Ovary (tissue), 9 donors: ENCODE data around the gene SNX21. TPM values are rescaled to one million over a fixed set of nuclear protein-coding genes. Genes with fewer than 3 reads are reported as not detected.

Experiments
- DNase-seq, 5 donors: peaks; one replicate each; pipeline ENCODE4 v3.0.0-alpha.2; 2019 to 2020
- H3K27ac ChIP-seq, 2 donors: fragments of 200-600 bp; one replicate each; pipeline versions ENCODE4 v1.5.1 to v1.8.0; 2019 to 2022
- H3K27me3 ChIP-seq: fragments of 200-600 bp; one replicate; pipeline ENCODE4 v1.8.0; 2022
- H3K36me3 ChIP-seq: fragments of 200-600 bp; sonication (generic); one replicate; pipeline ENCODE4 v1.5.1; 2019
- H3K4me1 ChIP-seq: one replicate; pipeline ENCODE4 v1.8.1; 2013; ENCODE audit warnings: mild to moderate bottlenecking, moderate library complexity; ENCODE audit not compliant: insufficient read depth
- H3K4me3 ChIP-seq: fragments of 200-600 bp; sonication (generic); one replicate; pipeline ENCODE4 v1.5.1; 2017
- H3K9me3 ChIP-seq, 2 donors: fragments of 200-600 bp in 1 of 2; sonication (generic) in 1 of 2; one replicate each; pipeline versions ENCODE4 v1.5.1 to v1.8.1; 2013 to 2019; ENCODE audit warnings: mild to moderate bottlenecking in 1 of 2, moderate library complexity in 1 of 2
- EP300 ChIP-seq: sonication (generic); formaldehyde crosslinking; IDR thresholded peaks from one replicate; pipeline ENCODE4 v1.6.1; 2017; ENCODE audit warnings: antibody characterized with exemption
- POLR2A ChIP-seq: fragments of 450-650 bp; IDR thresholded peaks from one replicate; pipeline ENCODE4 v1.6.1; 2017; ENCODE audit warnings: antibody characterized with exemption, mild to moderate bottlenecking, moderate library complexity
- WGBS, 3 donors: extraction: QIAGEN DNeasy Blood & Tissue Kit in 1 of 3; methylation state at CpG; one replicate each; pipeline versions ENCODE4 v1.1.5 to v1.1.7; 2013 to 2017; 5-methylcytosine and 5-hydroxymethylcytosine counted together
- intact Hi-C, 4 donors: fragments of 100-400 bp; cut with DNase I; formaldehyde crosslinking; loops; one replicate each; pipeline versions ENCODE4 v1.11.0 to v1.15.1; 2022 to 2023
- polyA plus RNA-seq, 2 donors: library from polyadenylated mRNA; stranded (reverse); fragments of 200-250 nt in 1 of 2; fragments of 350-450 nt in 1 of 2; fragmentation: Illumina TruSeq in 1 of 2; extraction: RNeasy Lipid Tissue Mini Kit (QIAGEN cat#74804) in 1 of 2; gene quantifications; one replicate each; pipeline ENCODE4 v1.2.3, GENCODE V29; 2013 to 2014
- total RNA-seq, 7 donors: library from RNA; depleted of rRNA in 2 of 7; stranded (reverse); fragments of >200 nt in 2 of 7; fragmentation: NEBNext Ultra II Directional in 3 of 7; extraction: Animal tissue kit (Norgen Biotek cat#: 25700) in 3 of 7; gene quantifications; one replicate each; pipeline versions ENCODE4 v1.1.0 to v1.2.4, GENCODE V29; 2016 to 2023
- TF ChIP-seq, protein P1 (sequence below), 3 donors: fragments of 450-650 bp in 2 of 3; fragments of 200-600 bp in 1 of 3; IDR thresholded peaks; one replicate each; pipeline versions ENCODE4 v1.5.1 to v1.8.0; 2016 to 2022; ENCODE audit warnings: antibody characterized with exemption in 3 of 3, mild to moderate bottlenecking in 1 of 3
- donor health status: DM: no; HTN: no; CAD: no; lungs with moderate emphysema.
- donor health status: DM: no; HTN: no; CAD: no.
- donor health status: Bipolar disorder and iron deficiency.
- donor health status: DM: yes; HTN: yes; CAD: no.
- donor health status: DM: no; HTN: no; CAD: no.
- donor health status: DM: yes; HTN: yes; CAD: no.

Gene SNX21
- total and polyA plus RNA-seq, 9 donors: 18.2 to 90.1 (median 68.9) TPM

DNA sequence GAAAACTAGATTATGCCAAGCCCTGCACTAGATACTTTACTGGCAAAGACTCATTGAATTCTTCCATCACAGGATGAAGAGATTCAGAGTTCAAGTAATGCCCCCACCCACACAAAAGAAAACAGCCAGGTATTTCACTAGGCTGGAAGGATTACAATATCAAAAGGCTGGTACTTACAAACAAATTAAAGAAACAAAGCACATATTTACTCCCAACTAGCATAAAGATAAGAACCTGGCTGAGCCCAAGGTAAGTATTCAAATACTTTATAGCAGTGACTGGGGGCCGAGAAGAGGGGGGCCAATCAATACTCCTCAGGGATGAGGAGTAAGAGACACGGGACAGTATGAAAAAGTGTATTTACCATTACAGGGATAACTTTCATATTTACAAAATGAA, 19.9 kb downstream of the SNX21 start:
- WGBS, 3 donors: 78 to 84% (median 80%) methylated on average over 2 of the region's 2 CpGs
- Histone ChIP-seq H3K4me3 (no peak overlapping the region), H3K36me3 (no peaks in the 10 kb centered on the region), H3K27ac (no peak overlapping the region), H3K9me3 (no peaks in the 10 kb centered on the region), H3K4me1 (peaks cover 10% of the 10 kb centered on the region), H3K27me3 (no peaks in the 10 kb centered on the region)
- no peak for DNase-seq
- intact Hi-C loops: no loop called here
- TF ChIP-seq, protein P1, sequence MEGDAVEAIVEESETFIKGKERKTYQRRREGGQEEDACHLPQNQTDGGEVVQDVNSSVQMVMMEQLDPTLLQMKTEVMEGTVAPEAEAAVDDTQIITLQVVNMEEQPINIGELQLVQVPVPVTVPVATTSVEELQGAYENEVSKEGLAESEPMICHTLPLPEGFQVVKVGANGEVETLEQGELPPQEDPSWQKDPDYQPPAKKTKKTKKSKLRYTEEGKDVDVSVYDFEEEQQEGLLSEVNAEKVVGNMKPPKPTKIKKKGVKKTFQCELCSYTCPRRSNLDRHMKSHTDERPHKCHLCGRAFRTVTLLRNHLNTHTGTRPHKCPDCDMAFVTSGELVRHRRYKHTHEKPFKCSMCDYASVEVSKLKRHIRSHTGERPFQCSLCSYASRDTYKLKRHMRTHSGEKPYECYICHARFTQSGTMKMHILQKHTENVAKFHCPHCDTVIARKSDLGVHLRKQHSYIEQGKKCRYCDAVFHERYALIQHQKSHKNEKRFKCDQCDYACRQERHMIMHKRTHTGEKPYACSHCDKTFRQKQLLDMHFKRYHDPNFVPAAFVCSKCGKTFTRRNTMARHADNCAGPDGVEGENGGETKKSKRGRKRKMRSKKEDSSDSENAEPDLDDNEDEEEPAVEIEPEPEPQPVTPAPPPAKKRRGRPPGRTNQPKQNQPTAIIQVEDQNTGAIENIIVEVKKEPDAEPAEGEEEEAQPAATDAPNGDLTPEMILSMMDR (IDR thresholded peaks at IDR 0.05): no peak
- TF ChIP-seq EP300: no peak
- no peak for TF ChIP-seq POLR2A

DNA sequence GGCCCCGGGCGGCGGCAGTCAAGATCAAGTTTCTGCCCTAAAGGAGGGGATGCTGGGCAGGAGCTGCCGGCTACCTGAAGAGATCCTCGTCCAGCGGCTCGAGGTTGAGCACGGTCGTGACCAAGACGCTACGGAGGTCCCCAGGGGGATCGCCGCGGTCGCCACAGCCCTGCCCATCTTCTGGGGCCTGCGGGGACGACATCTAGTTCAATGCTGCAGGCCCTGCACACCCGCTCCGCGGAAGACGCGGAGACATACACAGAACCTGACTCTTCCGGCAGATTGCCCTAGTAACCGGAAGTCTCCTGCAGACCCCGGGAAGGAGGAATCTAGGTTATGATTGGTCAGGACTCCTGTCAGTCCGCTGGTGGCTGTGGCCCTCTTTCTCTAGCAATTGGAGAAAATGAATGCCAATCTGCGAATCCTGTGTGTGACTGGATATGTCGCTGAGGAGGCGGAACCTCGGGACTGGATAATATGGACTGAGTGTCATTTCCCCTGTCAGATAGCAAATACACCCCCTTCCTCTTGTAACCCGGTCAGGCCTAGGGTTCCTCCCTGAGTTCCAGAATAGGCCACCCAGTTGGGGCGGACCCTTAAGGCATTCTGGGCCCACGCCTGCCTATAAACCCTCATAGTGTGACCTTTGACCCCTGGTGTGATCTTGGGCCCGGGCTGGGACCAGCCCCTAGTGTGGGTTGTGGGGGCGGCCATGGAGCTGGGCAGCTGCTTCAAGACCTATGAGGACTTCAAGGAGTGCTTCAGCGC, 23.7 kb downstream of the SNX21 start, which contains the start of the genes ACOT8 and ZSWIM3:
Gene ACOT8, minus strand, starts transcription at position 279 of the 768 bp plus-strand sequence. Its CDS starts 77 bp downstream, at position 202.
Gene ZSWIM3, plus strand, starts transcription at position 501 of the 768 bp plus-strand sequence. Its CDS starts 212 bp downstream, at position 713.
- TF ChIP-seq POLR2A: no peak
- TF ChIP-seq, protein P1 (IDR thresholded peaks at IDR 0.05): no peak
- TF ChIP-seq EP300: no peak
- peak within 1 kb of the TSS; percentile 71 for H3K4me3 ChIP-seq
- no peaks in the 10 kb centered on the region for H3K36me3 ChIP-seq
- H3K27me3 ChIP-seq: no peaks in the 10 kb centered on the region
- intact Hi-C loops: no loop called here
- peak; percentile 89 to 98 (median 95) for DNase-seq
- no peaks in the 10 kb centered on the region for H3K9me3 ChIP-seq
- peak within 1 kb of the TSS in 1 of 2 donors; percentile 61 for H3K27ac ChIP-seq
- 0 to 1% (median 0%) methylated on average over 24 to 36 of the region's 36 CpGs for WGBS, 3 donors
- peaks cover 8% of the 10 kb centered on the region for H3K4me1 ChIP-seq

DNA sequence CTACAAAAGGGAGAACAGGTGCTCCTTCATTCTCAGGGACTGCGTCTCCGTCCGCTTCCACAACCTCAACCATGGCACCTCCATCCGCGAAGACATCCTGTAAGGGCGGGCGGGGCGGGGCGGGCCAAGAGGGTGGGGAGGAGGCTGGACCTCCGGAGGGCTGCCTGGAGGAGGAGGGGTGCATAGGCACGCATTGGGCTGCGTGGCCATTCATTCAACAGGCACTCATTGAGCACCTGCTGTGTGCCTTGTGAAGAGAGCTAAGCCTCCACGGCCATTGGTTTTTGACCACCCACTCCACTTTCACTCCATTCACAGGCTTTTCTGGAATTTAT, 24.2 kb downstream of the SNX21 start:
- TF ChIP-seq EP300: no peak
- TF ChIP-seq POLR2A: no peak
- TF ChIP-seq, protein P1 (IDR thresholded peaks at IDR 0.05): no peak
- H3K36me3 ChIP-seq: no peaks in the 10 kb centered on the region
- no peaks in the 10 kb centered on the region for H3K9me3 ChIP-seq
- H3K27ac ChIP-seq: no peak overlapping the region
- H3K4me3 ChIP-seq: peak overlapping the region; percentile 71
- H3K27me3 ChIP-seq: no peaks in the 10 kb centered on the region
- WGBS, 3 donors: 5 to 6% (median 6%) methylated on average over 11 to 13 of the region's 13 CpGs
- intact Hi-C loops: no loop called here
- peaks cover 8% of the 10 kb centered on the region for H3K4me1 ChIP-seq
- no peak for DNase-seq

DNA sequence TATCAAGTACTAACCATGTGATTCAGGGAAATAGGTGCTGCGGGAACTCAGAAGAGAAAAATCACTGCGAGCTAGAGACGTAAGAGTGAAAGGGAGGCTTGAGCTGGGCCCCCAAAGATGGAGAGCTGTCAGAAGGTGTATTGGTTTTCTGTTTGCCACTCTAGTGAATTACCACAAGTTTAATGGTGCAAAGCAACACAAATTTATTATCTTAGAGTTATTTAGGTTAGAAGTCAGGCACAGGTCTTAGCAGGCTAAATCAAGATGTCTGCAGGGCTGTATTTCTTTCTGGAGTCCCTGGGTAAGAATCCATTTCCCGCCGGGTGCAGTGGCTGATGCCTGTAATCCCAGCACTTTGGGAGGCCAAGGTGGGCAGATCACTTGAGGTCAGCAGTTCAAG, 26.3 kb downstream of the SNX21 start:
- Histone ChIP-seq H3K4me3 (no peak overlapping the region), H3K36me3 (no peaks in the 10 kb centered on the region), H3K4me1 (peaks cover 8% of the 10 kb centered on the region), H3K27ac (no peak overlapping the region), H3K9me3 (no peaks in the 10 kb centered on the region), H3K27me3 (no peaks in the 10 kb centered on the region)
- 82 to 88% (median 86%) methylated on average over 5 of the region's 5 CpGs for WGBS, 3 donors
- intact Hi-C loops: no loop called here
- TF ChIP-seq, protein P1 (IDR thresholded peaks at IDR 0.05): no peak
- TF ChIP-seq POLR2A: no peak
- no peak for TF ChIP-seq EP300
- peak in 1 of 5 donors; percentile 3 for DNase-seq
